Activated CD8-positive, alpha-beta memory T cell treated with anti-CD3 and anti-CD28 coated beads, Interleukin-2, amount 50 U/mL, for 24 hours (primary cell): ENCODE measurements around the gene RBM7.

Experiments used
- DNase-seq: peaks from one replicate; pipeline ENCODE4 v3.0.0-alpha.2; 2020; ENCODE audit errors: extremely low read depth

The RBM7 gene

DNA sequence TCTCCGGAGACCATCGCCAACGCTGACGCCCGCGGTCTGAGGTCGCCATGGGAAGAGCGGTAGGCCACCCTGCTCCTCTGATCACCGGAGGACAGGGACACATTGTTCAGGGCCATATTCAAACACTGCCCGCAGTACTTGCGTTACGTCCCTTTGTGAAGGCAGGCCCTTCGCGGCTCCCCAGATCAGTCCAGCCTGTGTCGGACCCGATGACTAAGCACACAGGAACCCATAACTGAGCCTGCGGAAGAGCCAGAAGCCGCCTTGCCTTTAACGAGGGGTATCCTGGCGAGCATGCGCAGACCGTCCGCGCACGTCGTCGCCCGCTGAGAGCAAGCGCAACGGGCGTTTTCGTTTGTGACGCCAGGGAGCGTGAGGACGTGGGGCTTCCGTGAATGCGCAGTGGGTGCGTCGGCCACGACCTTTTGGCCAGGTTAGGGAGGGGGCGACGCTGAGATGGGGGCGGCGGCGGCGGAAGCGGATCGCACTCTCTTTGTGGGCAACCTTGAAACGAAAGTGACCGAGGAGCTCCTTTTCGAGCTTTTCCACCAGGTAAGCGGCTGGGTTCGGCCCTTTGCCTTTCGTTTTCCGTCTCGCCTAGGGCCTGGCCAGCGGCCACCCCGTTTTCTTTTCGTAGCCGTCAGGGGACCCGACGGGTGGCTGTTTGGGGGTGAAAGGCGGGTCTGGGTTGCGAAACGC, at the start of gene RBM7, which contains the start of gene C11orf71:
TSS of gene RBM7 (plus strand) at position 451 of the 699 bp plus-strand sequence. CDS start at position 457, 6 bp downstream.
TSS of gene C11orf71 (minus strand) at position 296 of the 699 bp plus-strand sequence. CDS start at position 116, 180 bp downstream.
- peak; percentile 97 for DNase-seq

DNA sequence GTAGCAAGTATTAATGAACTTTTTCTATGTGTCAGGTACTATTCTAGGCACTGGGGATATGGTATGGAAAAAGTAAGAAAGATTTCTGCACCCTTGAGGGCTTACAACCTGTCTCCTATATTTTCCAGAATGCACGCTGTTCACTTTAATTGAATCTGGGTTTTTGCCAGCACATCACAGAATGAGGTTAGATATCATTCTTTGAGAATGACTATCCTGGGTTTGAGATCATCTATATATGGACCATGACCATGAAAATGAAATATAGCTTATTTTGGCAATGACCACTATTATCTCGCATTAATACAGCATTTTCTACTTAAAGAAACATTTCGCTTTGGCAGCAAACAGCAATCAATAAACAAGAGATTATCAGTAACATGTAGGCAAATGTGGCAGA, 47.0 kb upstream of the RBM7 start:
- DNase-seq, result no peak

GRCh38 chr11:114354076-114354475, 46.4 kb upstream of the RBM7 start:
- DNase-seq, result no peak

DNA sequence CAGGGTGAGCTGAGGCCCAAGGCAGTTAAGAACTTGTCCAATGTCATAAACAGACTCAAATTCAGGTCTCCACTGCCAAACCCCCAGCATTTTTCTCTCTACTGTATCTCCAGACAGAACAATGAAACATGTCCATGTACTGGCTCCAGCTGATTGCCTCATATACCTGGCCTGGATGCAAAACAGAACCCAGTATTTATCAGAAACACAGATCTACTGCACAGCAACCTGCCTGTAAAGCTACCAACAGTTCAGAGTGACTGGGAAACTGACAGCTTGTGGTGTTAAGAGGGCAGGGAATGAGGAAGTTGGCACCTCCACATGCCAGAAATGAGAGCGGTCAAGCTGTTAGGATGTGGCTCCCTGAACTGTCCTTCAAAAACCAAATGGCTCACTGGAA, 41.8 kb upstream of the RBM7 start:
- DNase-seq, result no peak

- DNase-seq, result no peak
Measured at GRCh38 chr11:114359342-114359741, 41.1 kb upstream of the RBM7 start.

GRCh38 chr11:114362326-114362725, 38.1 kb upstream of the RBM7 start:
- DNase-seq, result no peak

- DNase-seq, result no peak
Measured at GRCh38 chr11:114362958-114363357, 37.5 kb upstream of the RBM7 start.

DNA sequence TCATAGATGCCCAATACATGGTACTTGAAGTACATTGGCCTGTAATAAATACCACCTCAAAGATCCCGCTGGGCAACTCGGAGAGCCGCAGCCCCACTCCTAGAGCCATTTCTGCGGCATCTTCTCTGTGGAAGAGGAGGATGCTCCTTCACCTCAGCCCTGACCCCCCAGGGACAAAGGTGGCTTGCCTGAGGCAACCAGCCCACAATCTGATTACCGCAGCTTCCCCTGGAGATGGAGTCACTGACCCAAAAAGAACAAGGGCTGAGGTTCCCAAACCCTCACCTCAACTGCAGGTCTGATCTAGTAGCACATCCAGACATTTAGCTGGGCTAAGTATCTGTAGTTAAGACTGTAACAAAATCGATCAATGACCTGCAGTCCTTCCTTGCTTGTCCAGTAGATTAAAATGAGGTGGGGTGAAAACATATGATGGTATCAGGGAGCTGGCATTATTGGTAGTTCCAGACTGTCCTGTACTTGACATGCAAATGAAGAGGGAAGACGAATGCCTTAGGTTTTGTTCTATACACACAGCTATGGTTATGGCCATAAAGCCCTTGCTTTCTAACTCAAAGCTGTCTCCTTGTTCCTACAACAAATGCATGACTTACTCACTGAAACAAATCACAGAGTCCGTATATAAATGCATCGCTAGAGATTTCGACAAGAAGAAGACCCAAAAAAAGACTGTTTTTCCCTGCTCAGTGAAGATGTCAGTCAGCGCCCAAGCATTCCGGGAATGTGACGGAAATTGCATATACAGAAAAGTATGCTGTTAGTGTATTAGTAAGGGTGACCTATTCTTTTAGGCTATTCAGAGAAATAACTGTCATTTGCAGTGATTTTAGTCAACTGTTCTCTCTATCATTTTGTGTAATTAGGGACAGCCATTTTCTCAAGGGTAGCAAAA, 33.9 kb upstream of the RBM7 start:
- DNase-seq, result no peak

GRCh38 chr11:114367244-114367957, 33.1 kb upstream of the RBM7 start:
- no peak for DNase-seq

- no peak for DNase-seq
Measured at GRCh38 chr11:114368918-114369680, 31.4 kb upstream of the RBM7 start.

- DNase-seq, result no peak
Measured at GRCh38 chr11:114375052-114375451, 25.4 kb upstream of the RBM7 start.

DNA sequence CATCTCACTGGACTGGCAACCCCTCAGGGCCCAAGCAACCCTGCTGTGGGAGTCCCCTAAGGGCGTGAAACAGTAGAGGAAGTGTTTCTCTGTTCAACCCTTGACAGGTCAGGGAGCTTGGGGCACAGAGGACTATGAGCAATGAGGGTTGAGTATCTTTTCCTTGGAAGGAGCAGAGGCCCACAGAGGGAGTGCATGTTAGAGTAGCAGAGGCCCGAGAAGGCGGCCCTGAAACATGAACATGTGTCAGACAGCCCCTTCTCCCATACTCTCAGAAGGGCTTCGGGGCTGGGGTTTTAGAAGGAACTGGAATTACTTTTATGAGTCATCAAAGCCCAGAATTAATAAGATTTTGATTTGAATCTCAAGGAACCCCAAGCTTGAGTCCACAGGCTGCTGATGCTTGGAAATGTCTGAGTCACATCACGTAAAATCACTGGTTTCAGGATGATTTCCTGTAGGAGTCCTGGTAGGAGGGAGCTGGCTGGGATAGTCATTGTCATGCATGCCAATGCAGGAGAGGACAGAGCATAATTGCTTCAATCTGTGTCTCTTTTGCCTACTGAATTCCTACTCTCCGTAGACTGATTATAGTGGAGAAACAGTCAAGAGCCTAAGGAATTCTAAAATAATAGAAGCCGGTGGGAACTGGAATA, 22.7 kb upstream of the RBM7 start:
- DNase-seq, result no peak

GRCh38 chr11:114379394-114380069, 20.9 kb upstream of the RBM7 start:
- no peak for DNase-seq

DNA sequence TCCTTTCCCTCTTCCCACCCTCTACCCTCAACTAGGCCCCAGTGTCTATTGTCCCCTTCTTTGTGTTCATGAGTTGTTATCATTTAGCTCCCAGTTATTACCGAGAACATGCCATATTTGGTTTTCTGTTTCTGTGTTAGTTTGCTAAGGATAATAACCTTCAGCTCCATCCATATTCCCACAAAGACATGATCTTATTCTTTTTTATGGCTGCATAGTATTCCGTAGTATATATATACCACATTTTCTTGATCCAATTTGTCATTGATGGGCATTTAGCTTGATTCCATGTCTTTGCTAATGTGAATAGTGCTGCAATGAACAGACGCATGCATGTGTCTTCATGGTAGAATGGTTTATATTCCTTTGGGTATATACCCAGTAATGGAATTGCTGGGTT, 18.0 kb upstream of the RBM7 start:
- DNase-seq, result no peak

- no peak for DNase-seq
Measured at GRCh38 chr11:114384487-114384886, 16.0 kb upstream of the RBM7 start.

- no peak for DNase-seq
Measured at GRCh38 chr11:114386131-114386530, 14.3 kb upstream of the RBM7 start.

GRCh38 chr11:114386545-114386944, 13.9 kb upstream of the RBM7 start:
- DNase-seq, result no peak

- no peak for DNase-seq
Measured at GRCh38 chr11:114392735-114393667, 7.5 kb upstream of the RBM7 start.

DNA sequence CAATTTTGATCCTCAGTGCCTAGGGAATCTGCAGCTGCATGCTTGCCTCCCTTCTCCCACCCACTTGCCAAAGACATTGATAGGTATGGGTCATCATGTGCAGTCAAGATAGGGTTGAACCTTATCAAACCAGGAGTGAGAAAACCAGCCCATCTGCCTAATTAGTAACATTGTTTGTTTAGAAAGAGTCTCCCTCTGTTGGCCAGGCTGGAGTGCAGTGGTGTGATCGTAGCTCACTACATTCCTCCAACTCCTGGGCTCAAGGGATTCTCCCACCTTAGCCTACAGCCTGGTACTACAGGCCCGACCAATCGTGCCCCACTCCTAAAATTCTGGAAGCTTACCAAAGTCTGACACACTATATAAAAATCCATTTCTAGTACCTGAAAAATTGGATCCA, 4.7 kb upstream of the RBM7 start:
- no peak for DNase-seq
